Left cardiac atrium (tissue), 4 donors: ENCODE measurements around the gene GPR155. TPM values are rescaled to one million over a fixed set of nuclear protein-coding genes. Genes with fewer than 3 reads are reported as not detected.
"Not testable (repeated sequence)": the region's sequence is repeated elsewhere in the genome, so short reads cannot be mapped to it uniquely, and the experiment has no call there.

Source experiments
- ATAC-seq, 2 donors: fragments of 200-7000 bp; cut with Tn5 transposase; one replicate each; pipeline ENCODE4 v1.9.1; 2020; ENCODE audit warnings: mild to moderate bottlenecking in 2 of 2, moderate library complexity in 2 of 2
- DNase-seq: peaks from one replicate; pipeline ENCODE4 v3.0.0-alpha.2; 2020
- intact Hi-C, 2 donors: fragments of 100-400 bp; cut with DNase I; formaldehyde crosslinking; loops; one replicate each; pipeline versions ENCODE4 v1.14.1 to v1.15.1; 2022 to 2023
- total RNA-seq, 2 donors: library from RNA; stranded (reverse); fragmentation: NEBNext Ultra II Directional; extraction: Animal tissue kit (Norgen Biotek cat#: 25700); gene quantifications; one replicate each; pipeline ENCODE4 v1.2.1, GENCODE V29; 2021
- donor health status: DM: no; HTN: yes; CAD: no.
- donor health status: DM: no; HTN: yes; CAD: no; lungs with severe emphysema.
- donor health status: DM: yes; HTN: yes; CAD: no.
- donor health status: Dilated cardiomyopathy.

GPR155 gene
- total RNA-seq, 2 donors from 2014 or later: 11.2 to 13.3 TPM

- intact Hi-C loops: no loop called here
- no peak for ATAC-seq
- DNase-seq: no peak
Measured at GRCh38 chr2:174445248-174445647, 41.6 kb downstream of the GPR155 start.

- ATAC-seq: no peak
- no peak for DNase-seq
- intact Hi-C loops: no loop called here
Measured at GRCh38 chr2:174444761-174445160, 42.1 kb downstream of the GPR155 start.

GRCh38 chr2:174442546-174443510, 44.0 kb downstream of the GPR155 start:
- peak in 1 of 2 donors; percentile 81 for ATAC-seq
- intact Hi-C loops: no loop called here
- DNase-seq: no peak

GRCh38 chr2:174439950-174440349, 46.9 kb downstream of the GPR155 start:
- ATAC-seq (no peak), DNase-seq (no peak)
- intact Hi-C loops: no loop called here

- intact Hi-C loops: no loop called here
- DNase-seq (no peak), ATAC-seq (no peak)
Measured at GRCh38 chr2:174439323-174439722, 47.5 kb downstream of the GPR155 start.

GRCh38 chr2:174438146-174438886, 48.5 kb downstream of the GPR155 start:
- peak; percentile 40 for DNase-seq
- ATAC-seq: peak; percentile 66 to 94
- intact Hi-C loops: no loop called here

DNA sequence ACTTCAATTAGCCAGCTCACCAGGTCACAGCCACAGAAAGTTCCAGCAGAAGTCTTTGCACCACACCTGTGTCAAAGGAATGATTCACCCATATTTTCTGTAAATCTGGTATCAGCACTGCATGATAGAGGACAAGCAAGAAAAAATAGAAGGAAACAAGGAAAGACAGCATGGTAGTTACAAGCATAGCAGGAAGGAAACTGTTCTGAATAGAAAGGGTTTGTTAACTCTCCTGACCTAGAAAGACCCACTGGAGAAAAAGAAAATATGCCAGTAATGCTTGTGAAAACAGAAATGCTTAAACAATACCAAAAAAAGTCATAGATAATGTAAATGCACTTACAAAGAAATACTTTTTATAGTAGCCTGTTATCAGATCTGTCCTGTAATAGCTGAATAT, 50.5 kb downstream of the GPR155 start:
- intact Hi-C loops: no loop called here
- ATAC-seq (no peak), DNase-seq (no peak)

DNA sequence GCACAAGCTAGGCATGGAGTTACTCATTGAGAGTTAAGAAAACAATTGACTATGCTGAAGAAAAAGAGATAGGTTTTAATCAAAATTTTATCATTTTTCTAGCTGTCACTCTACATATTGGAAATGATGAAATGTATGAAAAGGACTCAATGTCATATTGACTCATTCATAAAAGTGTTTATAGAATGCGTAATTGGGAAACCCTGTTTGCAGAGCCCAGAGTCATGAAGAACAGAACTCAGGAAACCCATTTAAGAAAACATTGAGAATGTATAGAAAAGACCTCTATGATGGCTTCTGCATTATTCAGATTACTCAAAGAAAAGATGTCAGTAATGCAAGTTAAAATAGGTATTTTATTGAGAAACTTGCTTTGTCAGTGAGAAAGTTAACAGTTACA, 54.9 kb downstream of the GPR155 start:
- intact Hi-C loops: no loop called here

GRCh38 chr2:174430066-174430465, 56.8 kb downstream of the GPR155 start:
- intact Hi-C loops: no loop called here
- no peak for ATAC-seq
- no peak for DNase-seq

More for the DNA sequence above, 54.9 kb downstream of the GPR155 start:
- no peak for DNase-seq
- no peak for ATAC-seq

DNA sequence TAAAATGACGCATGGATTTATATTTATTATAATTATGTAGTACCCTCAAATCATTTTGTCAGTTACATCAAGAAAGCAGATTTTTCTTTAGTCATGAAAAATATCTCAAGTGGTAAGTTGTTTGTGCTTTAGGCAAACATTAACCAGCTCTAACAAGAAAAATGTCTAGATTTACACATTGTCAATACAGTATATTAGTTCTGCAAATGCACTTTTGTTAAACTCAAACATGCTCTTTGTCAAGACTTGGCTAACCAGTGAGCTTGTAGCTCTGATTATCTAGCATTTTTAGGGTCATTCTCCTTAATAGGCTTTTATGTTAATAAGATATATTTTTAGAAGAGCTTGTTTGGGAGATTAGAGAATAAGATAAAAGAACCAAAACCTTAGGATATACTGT, 58.6 kb downstream of the GPR155 start:
- intact Hi-C loops: no loop called here
- DNase-seq (no peak), ATAC-seq (no peak)

DNA sequence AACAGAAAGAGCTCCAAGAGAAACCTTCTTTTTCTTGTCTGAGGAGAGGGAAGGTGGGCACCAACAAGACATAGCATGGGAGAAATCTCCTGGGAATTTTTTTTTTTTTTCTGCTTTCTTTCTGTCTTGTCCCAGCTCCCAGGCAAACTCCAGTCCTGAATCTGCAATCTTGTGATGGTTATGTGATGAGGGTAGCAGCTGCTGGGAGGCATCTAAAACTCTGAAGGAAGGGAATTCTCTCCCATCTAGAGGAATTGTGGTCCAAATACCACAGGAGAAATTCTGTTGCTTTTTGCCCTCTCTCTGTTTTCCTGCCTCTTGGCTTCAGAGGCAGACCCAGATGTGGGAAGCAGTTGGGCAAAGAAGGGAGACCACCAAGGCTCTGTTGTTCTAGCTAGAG, 74.6 kb downstream of the GPR155 start:
- no peak for DNase-seq
- ATAC-seq: no peak
- intact Hi-C loops: no loop called here

GRCh38 chr2:174410039-174410438, 76.8 kb downstream of the GPR155 start:
- ATAC-seq, DNase-seq, intact Hi-C loops: not testable (repeated sequence)

DNA sequence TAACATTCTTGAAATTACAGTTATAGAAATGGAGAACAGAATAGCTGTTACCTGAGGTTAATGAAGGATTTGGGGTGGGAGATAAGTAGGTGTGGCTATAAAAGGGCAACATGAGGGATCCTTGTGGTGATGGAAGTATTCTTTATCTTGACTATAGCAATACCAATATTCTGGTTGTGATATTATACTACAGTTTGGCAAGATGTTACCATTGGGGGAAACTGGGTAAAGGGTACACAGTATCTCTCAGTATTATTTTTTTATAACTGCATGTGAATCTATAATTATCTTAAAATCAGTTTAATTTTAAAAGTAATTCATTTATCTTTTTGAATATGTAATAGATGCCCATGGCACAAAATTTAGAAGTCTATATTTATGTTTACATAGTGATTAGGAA, 83.2 kb downstream of the GPR155 start:
- intact Hi-C loops: no loop called here
- DNase-seq: no peak
- no peak for ATAC-seq

- no peak for DNase-seq
- ATAC-seq: no peak
- intact Hi-C loops: no loop called here
Measured at GRCh38 chr2:174400853-174401252, 86.0 kb downstream of the GPR155 start.

DNA sequence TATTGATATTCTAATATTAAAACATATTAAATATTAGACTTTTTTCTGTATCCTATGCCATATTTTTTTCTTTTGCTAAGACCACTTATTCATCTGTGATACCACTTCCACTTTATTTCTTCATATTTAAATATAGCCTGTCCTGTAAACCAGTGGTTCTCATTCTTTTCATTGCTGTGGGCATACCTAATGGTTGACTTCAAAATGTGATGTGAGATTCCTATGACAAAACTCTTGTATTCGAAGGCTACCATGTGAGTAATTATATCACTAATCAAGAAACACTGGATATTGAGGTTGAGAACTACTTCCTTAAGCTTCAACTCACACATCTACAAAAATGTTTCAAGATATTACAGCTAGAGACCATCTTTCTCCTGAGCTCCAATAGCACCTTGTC, 87.7 kb downstream of the GPR155 start:
- ATAC-seq (no peak), DNase-seq (no peak)
- intact Hi-C loops: no loop called here

DNA sequence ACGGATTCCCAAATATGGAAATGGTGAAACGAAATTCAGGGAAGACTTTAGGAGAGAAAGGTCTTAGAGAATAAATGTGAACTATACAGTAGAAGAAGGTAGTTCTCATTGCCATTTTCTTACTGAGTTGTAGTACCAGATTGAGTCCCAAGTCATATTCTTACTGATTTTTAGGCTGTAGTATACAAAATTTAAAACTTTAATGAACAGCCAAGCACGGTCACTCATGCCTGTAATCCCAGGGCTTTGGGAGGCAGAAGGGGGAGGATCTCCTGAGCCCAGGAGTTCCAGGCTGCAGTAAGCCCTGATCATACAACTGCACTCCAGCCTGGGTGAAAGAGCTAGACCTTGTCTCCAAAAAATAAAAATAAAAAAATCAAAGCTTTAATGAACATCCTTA, 89.1 kb downstream of the GPR155 start:
- intact Hi-C loops: no loop called here
- no peak for DNase-seq
- ATAC-seq: no peak

DNA sequence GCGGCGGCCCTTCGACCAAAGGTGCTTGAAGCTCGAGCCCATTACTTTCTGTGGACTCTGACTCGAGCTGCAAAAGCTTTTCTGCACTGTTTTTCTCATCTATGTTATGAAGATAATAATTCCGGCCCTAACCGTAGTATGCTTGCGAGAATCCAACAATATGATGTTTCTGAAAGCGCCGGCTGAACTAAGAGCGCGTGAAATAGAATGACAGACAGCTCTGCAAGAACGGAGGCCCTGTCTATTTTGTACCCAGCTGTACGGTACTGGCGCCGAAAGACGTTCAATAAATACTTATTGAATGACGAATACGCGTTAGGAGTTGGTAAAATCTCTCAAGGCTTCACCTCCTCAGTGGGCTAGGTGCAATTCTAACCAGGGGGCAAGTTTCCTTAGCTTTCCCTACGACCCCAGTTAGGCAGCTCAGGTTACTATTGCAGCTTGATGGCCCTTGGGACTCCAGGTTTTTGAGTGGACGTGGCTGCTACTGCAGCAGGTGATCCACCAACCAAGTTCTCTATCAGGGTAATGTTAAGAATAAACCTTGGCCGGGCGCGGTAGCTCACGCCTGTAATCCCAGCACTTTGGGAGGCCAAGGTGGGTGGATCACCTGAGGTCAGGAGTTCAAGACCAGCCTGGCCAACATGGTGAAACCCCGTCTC, 90.7 kb downstream of the GPR155 start:
- intact Hi-C loops: no loop called here
- peak; percentile 44 to 45 for ATAC-seq

DNA sequence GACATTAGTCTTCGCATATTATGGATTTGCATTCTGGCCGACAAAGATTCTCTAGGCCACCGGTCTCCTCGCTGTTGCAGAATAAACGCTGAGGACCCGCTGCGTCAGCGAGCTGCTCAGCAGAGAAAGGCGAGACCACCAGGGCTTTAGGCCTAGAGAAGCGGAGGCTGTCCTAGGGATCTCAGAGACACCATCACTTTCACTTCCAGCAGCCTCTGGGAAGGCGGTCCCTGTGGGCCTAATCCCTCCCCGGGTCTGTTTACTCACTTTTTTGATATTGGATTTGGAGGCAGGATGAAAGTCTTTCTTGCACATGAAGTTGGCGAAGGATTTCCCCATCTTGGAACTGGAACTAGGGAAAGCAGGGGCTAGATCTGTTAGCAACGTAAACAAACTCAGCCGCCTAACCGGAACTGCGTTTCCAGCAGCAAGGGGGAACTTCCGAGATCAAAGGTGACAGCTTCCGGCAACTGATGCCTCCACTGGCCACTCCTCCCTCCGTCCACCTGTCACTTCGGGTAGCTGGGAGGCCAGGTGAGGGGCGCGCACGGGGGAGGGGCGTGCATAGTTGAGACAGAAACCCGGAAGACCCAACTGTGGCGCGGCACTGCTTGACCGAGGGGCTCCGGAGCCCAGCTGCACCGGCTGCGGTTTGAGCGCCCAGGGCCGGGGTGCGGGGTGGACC, 91.4 kb downstream of the GPR155 start, which contains the start of gene SCRN3:
Gene SCRN3 (plus strand): TSS at position 447 of the 685 bp plus-strand sequence. CDS start 2,554 bp downstream, outside the sequence.
- DNase-seq: peak; percentile 69
- intact Hi-C loops: no loop called here
- ATAC-seq: peak; percentile 93 to 97

More for the DNA sequence above, 90.7 kb downstream of the GPR155 start:
- DNase-seq: peak; percentile 14

GRCh38 chr2:174392706-174393105, 94.1 kb downstream of the GPR155 start:
- DNase-seq (no peak), ATAC-seq (no peak)
- intact Hi-C loops: no loop called here
